Neural cell (in vitro differentiated cells): Measurements from ENCODE around the gene FMN2. TPM values are rescaled to one million over a fixed set of nuclear protein-coding genes. Genes with fewer than 3 reads are reported as not detected.

Experiments
- H2AFZ ChIP-seq: fragments of 200-600, 300-800 bp; sonication (generic), shearing (Covaris generic); 2 replicates; pipeline ENCODE4 v1.6.0; 2014; ENCODE audit warnings: low read depth, mild to moderate bottlenecking, antibody characterized with exemption, low read length, moderate library complexity
- H3F3A ChIP-seq: fragments of 200-600 bp; shearing (Covaris generic); 2 replicates; pipeline ENCODE4 v1.6.1; 2016; ENCODE audit warnings: mild to moderate bottlenecking, moderate library complexity, mixed read lengths, antibody characterized with exemption, low read length; ENCODE audit not compliant: insufficient read depth, poor library complexity, severe bottlenecking
- H3K27ac ChIP-seq: fragments of 200-600, 300-800 bp; sonication (generic), shearing (Covaris generic); 2 replicates; pipeline ENCODE4 v1.5.1; 2014; ENCODE audit warnings: mild to moderate bottlenecking, low read length, moderate library complexity
- H3K27me3 ChIP-seq: fragments of 300-800, 200-600 bp; sonication (generic), shearing (Covaris generic); 2 replicates; pipeline ENCODE4 v1.6.0; 2014; ENCODE audit warnings: mild to moderate bottlenecking, low read depth, low read length, moderate library complexity; ENCODE audit not compliant: insufficient read depth
- H3K36me3 ChIP-seq: fragments of 300-800, 200-600 bp; sonication (generic), shearing (Covaris generic); 2 replicates; pipeline ENCODE4 v1.5.1; 2014; ENCODE audit warnings: mild to moderate bottlenecking, antibody characterized with exemption, low read length, moderate library complexity; ENCODE audit not compliant: insufficient read depth
- H3K4me2 ChIP-seq: fragments of 300-800, 200-600 bp; sonication (generic), shearing (Covaris generic); 2 replicates; pipeline ENCODE4 v1.6.0; 2014; ENCODE audit warnings: mild to moderate bottlenecking, low read length
- H3K4me3 ChIP-seq: fragments of 300-800, 200-600 bp; sonication (generic), shearing (Covaris generic); 2 replicates; pipeline ENCODE4 v1.5.1; 2014; ENCODE audit warnings: mild to moderate bottlenecking, low read length, moderate library complexity
- H3K79me2 ChIP-seq: fragments of 200-600 bp; shearing (Covaris generic); replicated peaks from 2 replicates; pipeline ENCODE4 v1.6.0; 2014; ENCODE audit warnings: mild to moderate bottlenecking, low read length, moderate library complexity; ENCODE audit not compliant: insufficient read depth
- H3K9ac ChIP-seq: fragments of 300-800, 200-600 bp; sonication (generic), shearing (Covaris generic); 2 replicates; pipeline ENCODE4 v1.6.1; 2016; ENCODE audit warnings: mild to moderate bottlenecking, low read length, mixed read lengths
- H3K9me2 ChIP-seq: fragments of 200-600 bp; shearing (Covaris generic); 2 replicates; pipeline ENCODE4 v1.6.1; 2016; ENCODE audit warnings: mild to moderate bottlenecking, low read length, mixed read lengths; ENCODE audit not compliant: insufficient read depth
- H3K9me3 ChIP-seq: fragments of 200-600, 300-800 bp; sonication (generic), shearing (Covaris generic); 2 replicates; pipeline ENCODE4 v1.6.1; 2016; ENCODE audit warnings: mild to moderate bottlenecking, mixed run types, low read length, moderate library complexity, mixed read lengths
- H4K20me1 ChIP-seq: fragments of 200-600 bp; shearing (Covaris generic); 2 replicates; pipeline ENCODE4 v1.6.1; 2016; ENCODE audit warnings: mild to moderate bottlenecking, mixed run types; ENCODE audit not compliant: insufficient read depth
- EP300 ChIP-seq: fragments of 450-650 bp; conservative IDR thresholded peaks from 2 replicates; pipeline ENCODE4 v1.6.1; 2014; ENCODE audit warnings: antibody characterized with exemption, mild to moderate bottlenecking, moderate library complexity; ENCODE audit not compliant: poor library complexity, severe bottlenecking
- EZH2 ChIP-seq: fragments of 200-600, 300-800 bp; shearing (Covaris generic), sonication (generic); IDR thresholded peaks from 2 replicates; pipeline ENCODE4 v1.6.1; 2014; ENCODE audit warnings: antibody characterized with exemption, low read length, borderline replicate concordance, mild to moderate bottlenecking; ENCODE audit not compliant: insufficient read depth, poor library complexity, severe bottlenecking
- MXI1 ChIP-seq: fragments of 450-650 bp; conservative IDR thresholded peaks from 2 replicates; pipeline ENCODE4 v1.6.1; 2014; ENCODE audit warnings: antibody characterized with exemption, mild to moderate bottlenecking; ENCODE audit not compliant: poor library complexity, severe bottlenecking
- POLR2AphosphoS5 ChIP-seq: IDR thresholded peaks from 2 replicates; pipeline ENCODE4 v1.6.1; 2012
- RAD21 ChIP-seq: fragments of 450-650 bp; conservative IDR thresholded peaks from 2 replicates; pipeline ENCODE4 v1.6.1; 2014; ENCODE audit warnings: antibody characterized with exemption, mild to moderate bottlenecking, moderate library complexity
- SMC3 ChIP-seq: fragments of 450-650 bp; conservative IDR thresholded peaks from 2 replicates; pipeline ENCODE4 v1.6.1; 2014; ENCODE audit warnings: antibody characterized with exemption, mild to moderate bottlenecking, moderate library complexity; ENCODE audit not compliant: poor library complexity
- TAF1 ChIP-seq: IDR thresholded peaks from 2 replicates; pipeline ENCODE4 v1.6.1; 2012; ENCODE audit warnings: low read depth
- polyA plus RNA-seq: library from polyadenylated mRNA; depleted of rRNA; stranded (reverse); fragments of >200 nt; gene quantifications from 2 replicates; pipeline ENCODE4 v1.2.3, GENCODE V29; 2014
- TF ChIP-seq, protein P1 (sequence below): IDR thresholded peaks from 2 replicates; pipeline ENCODE4 v1.6.1; 2012; ENCODE audit warnings: borderline replicate concordance
- TF ChIP-seq, protein P2 (sequence below): fragments of 450-650 bp; IDR thresholded peaks from 2 replicates; pipeline ENCODE4 v1.5.1; 2014; ENCODE audit warnings: antibody characterized with exemption, mild to moderate bottlenecking, moderate library complexity; ENCODE audit not compliant: poor library complexity, severe bottlenecking

FMN2 gene
- polyA plus RNA-seq, 1 donor from 2014 or later: 23.9 TPM

DNA sequence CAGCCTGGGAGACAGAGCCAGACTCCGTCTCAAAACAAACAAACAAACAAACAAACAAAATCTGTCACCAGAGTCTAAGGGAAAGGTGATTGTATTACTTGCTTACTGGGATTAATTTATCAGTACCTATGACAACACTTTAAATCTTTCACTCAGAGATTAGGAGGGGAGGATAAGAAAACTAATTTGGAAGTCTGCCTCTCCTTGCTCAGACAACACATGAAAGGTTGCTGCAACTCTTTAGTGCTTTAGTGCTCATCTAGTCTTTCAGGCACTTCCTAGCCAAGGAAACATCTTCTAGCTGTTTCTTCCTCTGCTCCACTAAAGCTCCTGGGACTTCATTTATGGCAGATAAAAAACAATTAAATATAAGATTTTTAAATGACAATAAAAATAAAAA is 7.3 kb upstream of the FMN2 start:
- Histone ChIP-seq H3F3A (no peaks in the 10 kb centered on the region), H3K79me2 (no peaks in the 10 kb centered on the region), H3K9me3 (no peaks in the 10 kb centered on the region), H4K20me1 (no peaks in the 10 kb centered on the region), H3K9ac (no peak overlapping the region), H3K36me3 (no peaks in the 10 kb centered on the region), H3K4me2 (no peak overlapping the region), H2AFZ (no peak overlapping the region), H3K9me2 (no peaks in the 10 kb centered on the region), H3K4me3 (no peak overlapping the region), H3K27ac (no peak overlapping the region), H3K27me3 (no peaks in the 10 kb centered on the region)
- TF ChIP-seq POLR2AphosphoS5: no peak
- TF ChIP-seq EZH2: no peak
- TF ChIP-seq TAF1: no peak
- no peak for TF ChIP-seq RAD21
- TF ChIP-seq, protein P1, sequence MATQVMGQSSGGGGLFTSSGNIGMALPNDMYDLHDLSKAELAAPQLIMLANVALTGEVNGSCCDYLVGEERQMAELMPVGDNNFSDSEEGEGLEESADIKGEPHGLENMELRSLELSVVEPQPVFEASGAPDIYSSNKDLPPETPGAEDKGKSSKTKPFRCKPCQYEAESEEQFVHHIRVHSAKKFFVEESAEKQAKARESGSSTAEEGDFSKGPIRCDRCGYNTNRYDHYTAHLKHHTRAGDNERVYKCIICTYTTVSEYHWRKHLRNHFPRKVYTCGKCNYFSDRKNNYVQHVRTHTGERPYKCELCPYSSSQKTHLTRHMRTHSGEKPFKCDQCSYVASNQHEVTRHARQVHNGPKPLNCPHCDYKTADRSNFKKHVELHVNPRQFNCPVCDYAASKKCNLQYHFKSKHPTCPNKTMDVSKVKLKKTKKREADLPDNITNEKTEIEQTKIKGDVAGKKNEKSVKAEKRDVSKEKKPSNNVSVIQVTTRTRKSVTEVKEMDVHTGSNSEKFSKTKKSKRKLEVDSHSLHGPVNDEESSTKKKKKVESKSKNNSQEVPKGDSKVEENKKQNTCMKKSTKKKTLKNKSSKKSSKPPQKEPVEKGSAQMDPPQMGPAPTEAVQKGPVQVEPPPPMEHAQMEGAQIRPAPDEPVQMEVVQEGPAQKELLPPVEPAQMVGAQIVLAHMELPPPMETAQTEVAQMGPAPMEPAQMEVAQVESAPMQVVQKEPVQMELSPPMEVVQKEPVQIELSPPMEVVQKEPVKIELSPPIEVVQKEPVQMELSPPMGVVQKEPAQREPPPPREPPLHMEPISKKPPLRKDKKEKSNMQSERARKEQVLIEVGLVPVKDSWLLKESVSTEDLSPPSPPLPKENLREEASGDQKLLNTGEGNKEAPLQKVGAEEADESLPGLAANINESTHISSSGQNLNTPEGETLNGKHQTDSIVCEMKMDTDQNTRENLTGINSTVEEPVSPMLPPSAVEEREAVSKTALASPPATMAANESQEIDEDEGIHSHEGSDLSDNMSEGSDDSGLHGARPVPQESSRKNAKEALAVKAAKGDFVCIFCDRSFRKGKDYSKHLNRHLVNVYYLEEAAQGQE: no peak
- no peak for TF ChIP-seq SMC3
- TF ChIP-seq, protein P2, sequence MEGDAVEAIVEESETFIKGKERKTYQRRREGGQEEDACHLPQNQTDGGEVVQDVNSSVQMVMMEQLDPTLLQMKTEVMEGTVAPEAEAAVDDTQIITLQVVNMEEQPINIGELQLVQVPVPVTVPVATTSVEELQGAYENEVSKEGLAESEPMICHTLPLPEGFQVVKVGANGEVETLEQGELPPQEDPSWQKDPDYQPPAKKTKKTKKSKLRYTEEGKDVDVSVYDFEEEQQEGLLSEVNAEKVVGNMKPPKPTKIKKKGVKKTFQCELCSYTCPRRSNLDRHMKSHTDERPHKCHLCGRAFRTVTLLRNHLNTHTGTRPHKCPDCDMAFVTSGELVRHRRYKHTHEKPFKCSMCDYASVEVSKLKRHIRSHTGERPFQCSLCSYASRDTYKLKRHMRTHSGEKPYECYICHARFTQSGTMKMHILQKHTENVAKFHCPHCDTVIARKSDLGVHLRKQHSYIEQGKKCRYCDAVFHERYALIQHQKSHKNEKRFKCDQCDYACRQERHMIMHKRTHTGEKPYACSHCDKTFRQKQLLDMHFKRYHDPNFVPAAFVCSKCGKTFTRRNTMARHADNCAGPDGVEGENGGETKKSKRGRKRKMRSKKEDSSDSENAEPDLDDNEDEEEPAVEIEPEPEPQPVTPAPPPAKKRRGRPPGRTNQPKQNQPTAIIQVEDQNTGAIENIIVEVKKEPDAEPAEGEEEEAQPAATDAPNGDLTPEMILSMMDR: no peak
- no peak for TF ChIP-seq MXI1
- TF ChIP-seq EP300: no peak

DNA sequence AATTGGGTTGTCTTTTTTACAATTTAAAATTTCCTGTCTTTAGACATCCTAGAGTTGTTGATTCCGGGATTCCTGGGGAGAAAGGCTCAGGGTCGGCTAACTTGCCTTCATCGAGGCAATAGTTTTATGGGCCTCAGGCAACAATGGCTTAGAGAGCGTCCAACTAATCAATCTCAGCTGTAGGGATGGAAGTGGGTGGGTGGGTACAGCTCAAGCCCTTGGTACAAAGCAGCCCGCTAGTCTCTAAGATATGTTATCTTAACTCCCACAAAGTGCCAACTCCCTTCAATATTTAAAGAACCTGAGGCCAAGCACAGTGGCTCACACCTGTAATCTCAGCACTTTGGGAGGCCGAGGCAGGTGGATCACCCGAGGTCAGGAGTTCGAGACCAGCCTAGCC is 6.9 kb upstream of the FMN2 start:
- H3K9ac ChIP-seq: no peak overlapping the region
- no peak for TF ChIP-seq SMC3
- TF ChIP-seq, protein P2: no peak
- no peaks in the 10 kb centered on the region for H3K27me3 ChIP-seq
- H3K79me2 ChIP-seq: no peaks in the 10 kb centered on the region
- H2AFZ ChIP-seq: no peak overlapping the region
- H3K9me3 ChIP-seq: no peaks in the 10 kb centered on the region
- H3K9me2 ChIP-seq: no peaks in the 10 kb centered on the region
- H4K20me1 ChIP-seq: no peaks in the 10 kb centered on the region
- no peak overlapping the region for H3K4me3 ChIP-seq
- no peak overlapping the region for H3K27ac ChIP-seq
- H3K36me3 ChIP-seq: no peaks in the 10 kb centered on the region
- no peaks in the 10 kb centered on the region for H3F3A ChIP-seq
- no peak overlapping the region for H3K4me2 ChIP-seq
